COR-L47 (cell line): ENCODE measurements around the gene DNAJB13.

Experiments
- DNase-seq: peaks from one replicate; lab custom pipeline; 2025; lab: John Stamatoyannopoulos, UW

Gene DNAJB13

DNA sequence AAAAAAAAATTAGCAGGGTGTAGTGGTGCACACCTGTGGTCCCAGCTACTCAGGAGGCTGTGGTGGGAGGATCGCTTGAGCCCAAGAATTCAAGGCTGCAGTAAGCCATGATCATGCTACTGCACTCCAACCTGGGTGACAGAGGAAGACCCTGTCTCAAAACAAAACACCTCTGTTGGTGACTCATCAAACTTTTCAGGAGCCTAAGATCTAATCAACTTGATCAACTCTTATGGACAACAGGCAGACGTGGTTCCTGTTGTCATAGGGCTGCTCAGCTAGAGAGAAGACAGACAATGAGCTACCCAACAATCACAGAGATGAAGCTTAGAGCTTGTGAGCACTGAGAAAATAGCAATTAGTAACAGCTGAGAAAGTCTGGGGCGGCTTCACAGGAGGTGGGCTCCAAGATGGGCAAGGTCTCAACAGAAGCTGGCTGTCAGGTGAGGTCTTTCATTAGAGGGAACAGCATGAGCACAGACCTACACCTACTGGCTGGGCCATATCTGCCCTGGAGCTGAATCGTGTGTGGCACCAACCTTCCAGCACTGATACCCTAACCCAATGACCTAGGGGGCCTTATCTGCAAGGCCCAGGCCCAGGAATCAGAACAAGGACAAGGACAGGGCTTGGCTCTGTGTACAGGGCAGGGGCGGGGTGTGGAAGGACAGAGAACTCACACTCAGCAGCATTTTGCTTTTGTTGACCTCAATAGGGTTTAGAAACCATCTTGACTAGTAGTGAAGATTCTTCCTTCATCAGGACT is 65.3 kb downstream of the DNAJB13 start:
- no peak for DNase-seq

DNA sequence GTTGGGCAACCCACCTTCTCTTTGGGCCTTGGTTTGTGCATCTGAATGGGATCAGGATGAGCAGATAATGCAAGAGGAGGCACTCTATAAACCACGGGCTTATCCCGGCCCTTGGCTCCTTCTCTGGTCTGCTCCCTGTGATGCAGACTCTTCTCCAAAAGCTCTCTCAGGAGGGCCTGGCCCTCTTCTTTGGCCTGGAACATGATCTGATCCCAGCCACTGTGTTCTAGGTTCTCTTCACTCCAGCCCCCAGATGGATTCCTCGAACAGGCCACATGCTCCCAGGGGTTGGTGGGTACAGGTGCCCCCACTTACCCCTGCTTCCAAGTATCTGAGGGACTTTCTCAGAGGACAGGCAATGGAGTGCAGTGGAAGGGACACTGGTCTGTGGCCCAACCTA is 66.8 kb downstream of the DNAJB13 start:
- DNase-seq = no peak

DNA sequence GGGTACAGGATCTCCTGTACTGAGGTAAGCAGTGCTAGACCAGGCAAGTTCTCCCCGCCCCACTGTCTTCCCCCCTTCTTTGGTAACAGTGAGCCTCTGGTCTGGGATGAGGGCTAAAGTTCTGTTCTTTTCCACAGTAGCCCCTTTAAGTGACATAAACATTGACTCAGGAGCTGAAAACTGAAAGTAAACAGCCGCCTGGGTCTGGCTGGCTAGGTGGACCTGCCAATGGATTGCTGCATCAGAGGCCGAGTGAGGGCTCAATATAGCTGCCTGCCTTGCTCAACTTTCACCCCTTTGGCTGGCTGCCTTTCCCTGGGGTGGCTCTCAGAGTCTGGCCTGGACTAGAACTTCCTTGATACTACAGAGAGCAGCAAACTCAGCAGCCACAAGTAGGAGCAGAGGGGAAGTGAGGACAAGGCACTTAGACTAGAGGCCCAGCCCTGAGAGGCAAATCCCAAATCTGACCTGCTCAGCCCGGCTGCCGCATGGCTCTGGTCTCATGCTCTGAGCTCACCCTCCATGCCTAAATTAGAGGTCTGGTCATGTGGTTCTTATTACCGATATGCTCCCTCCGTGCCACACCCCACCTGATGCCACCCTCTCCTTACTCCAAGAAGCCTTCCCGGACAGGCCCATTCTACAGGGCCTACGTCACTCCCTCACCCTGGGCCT is 67.6 kb downstream of the DNAJB13 start:
- no peak for DNase-seq

DNA sequence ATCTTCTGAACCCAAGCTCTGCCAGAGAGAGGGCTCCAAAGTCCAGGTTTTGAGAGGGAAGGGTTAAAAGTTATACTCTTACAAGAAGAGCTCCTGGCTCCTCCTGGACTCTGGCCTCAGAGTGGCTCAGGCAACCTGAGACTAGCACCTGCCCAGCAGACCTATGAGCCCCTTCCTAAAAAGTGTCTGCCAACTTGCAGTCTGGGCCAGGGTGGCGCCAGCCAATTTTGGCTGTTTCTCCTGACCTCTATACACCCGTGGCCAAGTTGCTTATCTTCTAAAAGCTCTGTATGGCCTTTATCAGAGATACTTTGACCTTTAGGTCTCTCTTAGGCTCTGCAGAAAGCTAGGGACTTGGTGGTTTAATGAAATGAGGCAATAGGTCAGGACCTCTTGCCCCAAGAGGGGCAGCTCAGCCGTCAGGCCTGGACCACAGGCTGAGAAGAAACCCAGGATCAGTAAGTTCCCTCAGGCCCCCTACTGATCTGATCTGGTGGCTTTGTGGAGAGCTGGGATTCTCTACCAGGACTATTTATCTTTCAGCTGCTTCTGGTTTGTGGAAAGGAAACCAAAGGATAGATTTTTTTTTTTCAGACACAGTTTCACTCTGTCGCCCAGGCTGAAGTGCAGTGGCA is 68.4 kb downstream of the DNAJB13 start:
- no peak for DNase-seq

DNA sequence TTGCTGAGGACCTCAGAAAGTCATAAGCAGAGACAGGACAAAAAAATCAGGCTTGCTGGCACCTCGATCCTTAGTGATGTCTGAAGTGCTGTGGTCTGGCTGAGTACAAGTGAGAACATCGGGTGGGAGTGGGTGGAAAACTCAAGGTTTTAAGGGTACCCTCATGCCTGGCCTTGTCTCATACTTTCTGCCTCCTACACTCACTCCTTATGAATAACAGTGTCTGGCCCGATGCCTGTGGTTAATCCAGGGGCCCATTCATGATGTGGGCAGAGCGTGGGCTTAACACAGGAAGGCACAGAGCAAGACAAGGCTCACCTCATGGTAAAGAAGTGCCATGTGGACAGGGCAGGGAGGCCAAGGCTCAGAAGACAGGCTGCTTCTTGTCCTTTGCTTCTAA is 69.0 kb downstream of the DNAJB13 start:
- no peak for DNase-seq
